Measurements from ENCODE around the gene SLC24A2.

SLC24A2 gene

DNA sequence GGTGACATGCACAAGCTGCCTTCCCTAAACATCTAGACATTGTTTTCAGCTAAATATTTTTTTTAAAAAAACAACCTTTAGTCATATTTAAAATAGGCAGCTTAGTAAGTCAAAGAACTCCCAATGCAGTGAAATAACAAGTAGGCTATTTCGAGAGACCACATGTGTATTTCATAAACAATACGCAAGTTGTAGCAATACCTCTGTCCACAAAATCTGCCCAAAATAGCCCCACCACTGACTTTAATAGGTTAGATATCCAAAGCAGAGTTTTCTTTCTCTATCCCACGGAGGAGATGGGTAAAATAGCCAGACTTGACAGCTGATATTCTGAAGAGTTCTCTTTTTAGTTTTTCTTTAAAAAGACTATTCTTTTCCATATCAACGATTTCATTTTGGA is 1.2 kb downstream of the SLC24A2 start:
- ChIA-PET POLR2A (no interaction called here), CTCF (no interaction called here)
- no peak overlapping the region for H3K4me3 ChIP-seq (ENCODE audit: low read depth, low read length)
- no peak for DNase-seq (ENCODE audit: low read depth, low spot score)
- TF ChIP-seq, protein P1, sequence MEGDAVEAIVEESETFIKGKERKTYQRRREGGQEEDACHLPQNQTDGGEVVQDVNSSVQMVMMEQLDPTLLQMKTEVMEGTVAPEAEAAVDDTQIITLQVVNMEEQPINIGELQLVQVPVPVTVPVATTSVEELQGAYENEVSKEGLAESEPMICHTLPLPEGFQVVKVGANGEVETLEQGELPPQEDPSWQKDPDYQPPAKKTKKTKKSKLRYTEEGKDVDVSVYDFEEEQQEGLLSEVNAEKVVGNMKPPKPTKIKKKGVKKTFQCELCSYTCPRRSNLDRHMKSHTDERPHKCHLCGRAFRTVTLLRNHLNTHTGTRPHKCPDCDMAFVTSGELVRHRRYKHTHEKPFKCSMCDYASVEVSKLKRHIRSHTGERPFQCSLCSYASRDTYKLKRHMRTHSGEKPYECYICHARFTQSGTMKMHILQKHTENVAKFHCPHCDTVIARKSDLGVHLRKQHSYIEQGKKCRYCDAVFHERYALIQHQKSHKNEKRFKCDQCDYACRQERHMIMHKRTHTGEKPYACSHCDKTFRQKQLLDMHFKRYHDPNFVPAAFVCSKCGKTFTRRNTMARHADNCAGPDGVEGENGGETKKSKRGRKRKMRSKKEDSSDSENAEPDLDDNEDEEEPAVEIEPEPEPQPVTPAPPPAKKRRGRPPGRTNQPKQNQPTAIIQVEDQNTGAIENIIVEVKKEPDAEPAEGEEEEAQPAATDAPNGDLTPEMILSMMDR (IDR thresholded peaks at IDR 0.05; ENCODE audit: insufficient read depth, low read length, missing control alignments) = no peak

DNA sequence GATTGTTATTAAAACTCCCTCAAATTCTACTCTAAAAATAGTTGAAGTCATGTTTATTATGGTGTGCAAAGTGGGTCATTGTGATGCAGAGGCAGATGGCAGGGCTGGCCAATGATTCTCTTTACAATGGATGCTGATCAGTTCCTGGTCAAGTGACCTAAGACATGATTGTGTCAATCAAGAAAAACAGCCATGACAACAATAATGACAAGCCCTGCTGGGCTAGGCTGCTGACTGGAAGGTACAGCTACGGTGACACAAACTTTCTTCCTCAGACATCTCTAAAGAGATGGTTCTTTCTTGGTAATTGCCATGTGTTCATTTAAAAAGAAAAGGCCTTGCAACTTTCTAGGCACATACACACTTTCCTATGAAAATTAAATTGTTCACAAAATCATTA is 3.6 kb downstream of the SLC24A2 start:
- POLR2A ChIA-PET = no interaction called here
- TF ChIP-seq, protein P1 (IDR thresholded peaks at IDR 0.05; ENCODE audit: insufficient read depth, low read length, missing control alignments) = no peak
- DNase-seq (ENCODE audit: low read depth, low spot score) = no peak
- no peak overlapping the region for H3K4me3 ChIP-seq (ENCODE audit: low read depth, low read length)
- CTCF ChIA-PET = no interaction called here

DNA sequence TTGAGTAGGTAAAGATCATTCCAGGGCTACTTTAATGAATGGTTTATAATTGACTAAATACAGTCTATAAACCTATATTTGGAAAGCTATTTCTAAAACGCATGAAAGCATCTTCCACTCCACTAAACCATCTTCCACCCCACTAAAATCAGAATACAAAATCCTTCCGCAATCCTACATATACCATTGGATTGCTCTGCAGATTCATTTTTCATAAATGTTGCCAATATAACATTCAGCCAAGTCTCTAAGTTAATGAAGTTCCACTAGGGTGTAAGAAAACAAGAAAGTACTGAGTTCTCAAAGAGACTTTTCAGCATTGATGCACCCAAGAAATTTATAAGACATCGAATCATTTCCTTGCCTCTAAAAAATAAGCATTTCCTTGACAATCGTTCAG is 4.7 kb downstream of the SLC24A2 start:
- TF ChIP-seq, protein P1 (IDR thresholded peaks at IDR 0.05; ENCODE audit: insufficient read depth, low read length, missing control alignments) = no peak
- ChIA-PET CTCF (no interaction called here), POLR2A (no interaction called here)
- H3K4me3 ChIP-seq (ENCODE audit: low read depth, low read length) = no peak overlapping the region
- DNase-seq (ENCODE audit: low read depth, low spot score) = no peak

DNA sequence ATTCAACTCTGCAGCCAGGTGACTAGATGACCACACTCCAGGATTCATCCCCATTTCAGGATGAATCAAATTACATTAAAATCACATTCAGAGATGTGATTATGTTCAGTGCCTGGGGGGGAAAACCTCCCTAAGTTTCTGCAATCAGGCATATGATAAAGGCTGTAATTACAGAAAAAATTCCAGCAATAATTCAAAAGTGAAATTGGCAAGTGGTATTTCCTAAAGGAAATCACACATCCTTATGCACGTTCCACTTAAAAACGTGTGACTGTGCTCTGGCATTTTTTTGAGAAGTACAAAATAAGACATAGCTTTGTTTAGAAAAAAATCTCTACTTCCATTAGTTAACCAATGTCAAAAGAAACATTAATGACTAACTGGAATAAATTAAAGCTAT is 5.3 kb downstream of the SLC24A2 start:
- no peak overlapping the region for H3K4me3 ChIP-seq (ENCODE audit: low read depth, low read length)
- CTCF ChIA-PET = no interaction called here
- no peak for DNase-seq (ENCODE audit: low read depth, low spot score)
- TF ChIP-seq, protein P1 (IDR thresholded peaks at IDR 0.05; ENCODE audit: insufficient read depth, low read length, missing control alignments) = no peak
- POLR2A ChIA-PET = no interaction called here

DNA sequence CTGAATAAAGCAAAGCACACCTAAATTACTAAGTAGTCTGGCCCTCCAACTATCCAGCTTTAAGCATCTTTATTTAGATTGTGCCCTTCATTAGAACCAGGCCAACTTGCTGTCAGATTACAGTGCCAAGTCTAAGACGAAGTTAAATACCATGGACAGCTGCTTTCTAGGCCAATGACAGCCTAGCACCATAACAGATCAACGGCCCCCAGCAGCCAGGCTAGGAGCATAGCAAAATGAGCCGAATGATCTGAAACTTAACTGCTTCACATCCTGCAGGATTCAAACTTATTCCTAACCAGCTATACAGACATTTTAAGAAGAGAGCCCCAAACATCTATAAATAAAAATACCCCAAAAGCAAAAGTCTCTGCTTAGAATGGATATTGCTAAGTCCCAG is 6.8 kb downstream of the SLC24A2 start:
- ChIA-PET POLR2A (no interaction called here), CTCF (no interaction called here)
- no peak for DNase-seq (ENCODE audit: low read depth, low spot score)
- TF ChIP-seq, protein P1 (IDR thresholded peaks at IDR 0.05; ENCODE audit: insufficient read depth, low read length, missing control alignments) = no peak
- H3K4me3 ChIP-seq (ENCODE audit: low read depth, low read length) = no peak overlapping the region

DNA sequence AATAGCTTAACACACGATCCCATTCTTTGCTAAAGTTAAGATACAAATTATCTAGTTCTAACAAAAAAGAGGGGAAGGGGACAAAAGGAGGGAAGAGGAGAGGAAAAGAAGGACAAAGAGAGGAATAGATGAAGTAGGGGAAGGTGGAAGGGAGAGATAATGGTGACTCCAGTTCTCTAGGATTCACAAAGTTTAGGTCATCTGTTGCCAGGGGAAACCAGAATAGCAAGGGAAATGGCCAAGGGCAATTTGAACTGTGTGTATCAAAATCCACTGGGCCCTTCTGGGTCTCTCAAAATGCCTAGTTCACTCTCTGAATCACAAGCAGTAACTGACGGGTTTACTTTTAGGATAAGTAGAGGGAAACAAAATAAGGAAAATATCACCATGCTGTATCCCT is 7.6 kb downstream of the SLC24A2 start:
- DNase-seq (ENCODE audit: low read depth, low spot score) = no peak
- H3K4me3 ChIP-seq (ENCODE audit: low read depth, low read length) = no peak overlapping the region
- ChIA-PET POLR2A (no interaction called here), CTCF (no interaction called here)
- TF ChIP-seq, protein P1 (IDR thresholded peaks at IDR 0.05; ENCODE audit: insufficient read depth, low read length, missing control alignments) = no peak

All from AG04449 (cell line).